ENCODE results near the gene KRTAP5-4.
A peak's percentile ranks its signal among the peaks of the same experiment; 100 is the strongest.

- TF ChIP-seq CTCF (IDR thresholded peaks at IDR 0.05) (peak; percentile 94 to 99 (median 98)), POLR2A (IDR thresholded peaks at IDR 0.05) (no peak)
These were observed 31.0 kb upstream of the KRTAP5-4 start for GRCh38 chr11:1652771-1653540.

All from esophagus squamous epithelium (tissue), 4 donors.